Adrenal gland (tissue), 19 donors: ENCODE data around the gene C9orf153. TPM values are rescaled to one million over a fixed set of nuclear protein-coding genes. Genes with fewer than 3 reads are reported as not detected.

Source experiments
- DNase-seq, 7 donors: peaks; one replicate each; pipeline ENCODE4 v3.0.0-alpha.2; 2019 to 2020
- H3K27ac ChIP-seq, 5 donors: fragments of 200-600 bp; sonication (generic) in 4 of 5; 1 replicate in 3 of 5; 2 replicates in 2 of 5; pipeline versions ENCODE4 v1.5.1 to v1.8.0; 2016 to 2020; ENCODE audit warnings: mild to moderate bottlenecking in 1 of 5
- H3K27me3 ChIP-seq: fragments of 200-600 bp; 2 replicates; pipeline ENCODE4 v1.8.0; 2021
- H3K36me3 ChIP-seq, 2 donors: fragments of 200-600 bp; replicated peaks in 1 of 2; 1 replicate in 1 of 2; 2 replicates in 1 of 2; pipeline versions ENCODE4 v1.5.1 to v1.8.0; 2018 to 2022
- H3K4me1 ChIP-seq, 2 donors: fragments of 200-600 bp; replicated peaks in 1 of 2; 1 replicate in 1 of 2; 2 replicates in 1 of 2; pipeline versions ENCODE4 v1.5.1 to v1.8.0; 2018 to 2021
- H3K4me3 ChIP-seq, 4 donors: fragments of 200-600 bp; sonication (generic) in 3 of 4; one replicate each; pipeline ENCODE4 v1.5.1; 2016 to 2018
- H3K9me3 ChIP-seq, 3 donors: fragments of 200-600 bp; sonication (generic) in 1 of 3; replicated peaks in 1 of 3; 1 replicate in 2 of 3; 2 replicates in 1 of 3; pipeline versions ENCODE4 v1.5.1 to v1.8.0; 2016 to 2021
- CTCF ChIP-seq, 6 experiments: fragments of 450-650 bp in 4 of 6; fragments of 200-600 bp in 2 of 6; sonication (generic) in 1 of 6; IDR thresholded peaks; 1 replicate in 5 of 6; 2 replicates in 1 of 6; pipeline versions ENCODE4 v1.5.1 to v1.8.0; 2016 to 2021; ENCODE audit warnings: antibody characterized with exemption in 6 of 6, mild to moderate bottlenecking in 2 of 6, moderate library complexity in 1 of 6
- POLR2A ChIP-seq, 2 donors: fragments of 450-650 bp; IDR thresholded peaks; one replicate each; pipeline ENCODE4 v1.6.1; 2017; ENCODE audit warnings: antibody characterized with exemption in 2 of 2, mild to moderate bottlenecking in 2 of 2, moderate library complexity in 1 of 2
- WGBS, 4 donors: extraction: QIAGEN DNeasy Blood & Tissue Kit in 2 of 4; methylation state at CpG; one replicate each; pipeline versions ENCODE4 v1.1.5 to v1.1.7; 2013 to 2017; 5-methylcytosine and 5-hydroxymethylcytosine counted together
- intact Hi-C, 2 donors: fragments of 100-400 bp; cut with DNase I; formaldehyde crosslinking; loops; one replicate each; pipeline versions ENCODE4 v1.14.1 to v1.15.0; 2022 to 2023
- long read RNA-seq, 10 donors: library from polyadenylated mRNA in 3 of 10; unstranded in 2 of 10; stranded (forward) in 1 of 10; transcript quantifications; one replicate each; pipeline ENCODE4 v2.0.0 and lab custom pipeline, GENCODE V29; 2021 to 2026
- polyA plus RNA-seq, 3 donors: library from polyadenylated mRNA; stranded (reverse); fragments of 200-250 nt in 2 of 3; fragments of 350-450 nt in 1 of 3; fragmentation: Illumina TruSeq in 1 of 3; extraction: RNeasy Lipid Tissue Mini Kit (QIAGEN cat#74804) in 1 of 3; gene quantifications; one replicate each; pipeline ENCODE4 v1.2.3, GENCODE V29; 2013 to 2014
- total RNA-seq, 9 donors: library from RNA; depleted of rRNA in 4 of 9; stranded (reverse); fragments of >200 nt in 4 of 9; fragments of 120-200 nt in 1 of 9; fragmentation: NEBNext Ultra II Directional in 1 of 9; extraction: Animal tissue kit (Norgen Biotek cat#: 25700) in 1 of 9; gene quantifications; one replicate each; pipeline versions ENCODE4 v1.1.0 to v1.2.4, GENCODE V29; 2013 to 2023
- donor health status: healthy with polysubstance abuse.
- donor health status: Bipolar disorder and iron deficiency.
- donor health status: DM: yes; HTN: yes; CAD: no.
- donor health status: DM: no; HTN: no; CAD: no.
- donor health status: DM: no; HTN: no; CAD: no.
- donor health status: DM: yes; HTN: yes; CAD: no.

C9orf153 gene
- total RNA-seq (under 1 TPM in 5 of 9 donors, not detected in 4; 0.14 to 0.94 (median 0.65) TPM), polyA plus RNA-seq (under 1 TPM in 2 of 3 donors, not detected in 1; 0.31 to 0.37 TPM)
- long read RNA-seq, donor 1 = 0 reads
- long read RNA-seq, donor 2 = 0 reads
- long read RNA-seq, donor 3 = 0 reads
- long read RNA-seq, donor 4 = 0 reads
- long read RNA-seq, donor 5 = 0 reads
- long read RNA-seq, donor 6 = 0 reads
- long read RNA-seq, donor 7 = 0 reads
- long read RNA-seq, donor 8 = 0 reads
- long read RNA-seq, donor 9 = 0 reads
- long read RNA-seq, donor 10 = 0 reads

GRCh38 chr9:86259557-86259956, at the start of gene C9orf153:
C9orf153 (minus strand) TSS chr9:86259657; CDS start chr9:86229603, 30,054 bp downstream.
- no peak for TF ChIP-seq POLR2A (IDR thresholded peaks at IDR 0.05)
- no peak for TF ChIP-seq CTCF (IDR thresholded peaks at IDR 0.05)
- DNase-seq = no peak
- 86 to 89% (median 88%) methylated on average over 8 of the region's 8 CpGs for WGBS, 4 donors
- no peaks in the 10 kb centered on the region for H3K9me3 ChIP-seq
- no peak within 1 kb of the TSS for H3K27ac ChIP-seq
- intact Hi-C loops = no loop called here
- H3K4me1 ChIP-seq = no peaks in the 10 kb centered on the region
- peaks cover 0 to 22% of the 10 kb centered on the region in 2 donors for H3K36me3 ChIP-seq
- no peaks in the 10 kb centered on the region for H3K27me3 ChIP-seq
- H3K4me3 ChIP-seq = no peak within 1 kb of the TSS

- 28 to 52% (median 34%) methylated on average over 1 of the region's 1 CpG for WGBS, 4 donors
Observed at GRCh38 chr9:86308687-86309086, 49.2 kb upstream of the C9orf153 start.

GRCh38 chr9:86304236-86304730, 44.8 kb upstream of the C9orf153 start:
- intact Hi-C loops = no loop called here
- DNase-seq = peak in 3 of 7 donors; percentile 49 to 69 (median 62)
- no peak overlapping the region for H3K4me3 ChIP-seq
- 36 to 41% (median 40%) methylated on average over 3 of the region's 3 CpGs for WGBS, 4 donors
- no peaks in the 10 kb centered on the region for H3K27me3 ChIP-seq
- no peaks in the 10 kb centered on the region for H3K9me3 ChIP-seq
- H3K4me1 ChIP-seq = peaks cover 3 to 8% of the 10 kb centered on the region in 2 donors
- peak overlapping the region in 1 of 5 donors; percentile 20 for H3K27ac ChIP-seq
- no peak for TF ChIP-seq POLR2A (IDR thresholded peaks at IDR 0.05)
- TF ChIP-seq CTCF (IDR thresholded peaks at IDR 0.05) = no peak
- peaks cover 0 to 83% of the 10 kb centered on the region in 2 donors for H3K36me3 ChIP-seq

More at GRCh38 chr9:86308687-86309086, 49.2 kb upstream of the C9orf153 start:
- Histone ChIP-seq H3K27ac (peak overlapping the region in 2 of 5 donors; percentile 23 to 49), H3K9me3 (no peaks in the 10 kb centered on the region), H3K36me3 (peaks cover 0 to 64% of the 10 kb centered on the region in 2 donors), H3K4me1 (peaks cover 3 to 8% of the 10 kb centered on the region in 2 donors), H3K4me3 (no peak overlapping the region), H3K27me3 (no peaks in the 10 kb centered on the region)
- DNase-seq = no peak
- TF ChIP-seq POLR2A (IDR thresholded peaks at IDR 0.05) = no peak
- no peak for TF ChIP-seq CTCF (IDR thresholded peaks at IDR 0.05)
- intact Hi-C loops = no loop called here

GRCh38 chr9:86303316-86303975, 44.0 kb upstream of the C9orf153 start:
- TF ChIP-seq CTCF (IDR thresholded peaks at IDR 0.05) = no peak
- peaks cover 0 to 86% of the 10 kb centered on the region in 2 donors for H3K36me3 ChIP-seq
- intact Hi-C loops = no loop called here
- H3K4me1 ChIP-seq = peaks cover 3 to 12% of the 10 kb centered on the region in 2 donors
- H3K9me3 ChIP-seq = no peaks in the 10 kb centered on the region
- 78 to 86% (median 80%) methylated on average over 4 of the region's 4 CpGs for WGBS, 4 donors
- H3K27ac ChIP-seq = no peak overlapping the region
- no peak overlapping the region for H3K4me3 ChIP-seq
- no peak for DNase-seq
- no peaks in the 10 kb centered on the region for H3K27me3 ChIP-seq
